IMR-90 (cell line): ENCODE measurements around the gene SLC22A31. TPM values are rescaled to one million over a fixed set of nuclear protein-coding genes. Genes with fewer than 3 reads are reported as not detected.
"Not testable (repeated sequence)": the region's sequence is repeated elsewhere in the genome, so short reads cannot be mapped to it uniquely, and the experiment has no call there.

Experiments
- ATAC-seq: fragments of 200-7000 bp; cut with Tn5 transposase; 2 replicates; pipeline ENCODE4 v1.9.1; 2020; ENCODE audit warnings: low read depth, mild to moderate bottlenecking, moderate library complexity
- BruUV-seq: library from RNA; stranded (reverse); fragments of 400-500 nt; replicated peaks from 2 replicates; lab custom pipeline; 2021; lab: Mats Ljungman, UMichigan
- CTCF ChIA-PET: fragments of 300-600 bp; formaldehyde crosslinking; extraction: SDS; loops from one replicate; lab custom pipeline; 2021; ENCODE audit warnings: antibody characterized with exemption; lab: Yijun Ruan, JAX
- POLR2A ChIA-PET: fragments of 300-600 bp; sonication (Branson Sonifier 250); formaldehyde crosslinking; loops from one replicate; lab custom pipeline; 2022; ENCODE audit warnings: antibody characterized with exemption; ENCODE audit not compliant: unreplicated experiment; lab: Charles Lee
- DNase-seq: peaks from one replicate; pipeline ENCODE4 v3.0.0; 2013
- H2AFZ ChIP-seq: replicated peaks from 2 replicates; pipeline ENCODE3; 2013; ENCODE audit warnings: low read length, mild to moderate bottlenecking; ENCODE audit not compliant: poor library complexity
- H2AK5ac ChIP-seq: 2 replicates; pipeline ENCODE4 v1.6.1; 2013; ENCODE audit warnings: low read depth, low read length, inconsistent platforms
- H2AK9ac ChIP-seq: replicated peaks from 2 replicates; pipeline ENCODE3; 2013; ENCODE audit warnings: mild to moderate bottlenecking, low read depth, low read length, moderate library complexity; ENCODE audit not compliant: poor library complexity
- H2BK120ac ChIP-seq: 2 replicates; pipeline ENCODE4 v1.6.1; 2013; ENCODE audit warnings: low read depth, low read length, inconsistent platforms
- H2BK15ac ChIP-seq: 3 replicates; pipeline ENCODE4 v1.6.1; 2013; ENCODE audit warnings: low read depth, low read length, inconsistent platforms
- H2BK20ac ChIP-seq: 2 replicates; pipeline ENCODE4 v1.6.1; 2013; ENCODE audit warnings: low read depth, mild to moderate bottlenecking, inconsistent platforms, low read length, moderate library complexity
- H2BK5ac ChIP-seq: 2 replicates; pipeline ENCODE4 v1.6.1; 2013; ENCODE audit warnings: mild to moderate bottlenecking, low read depth, low read length, inconsistent platforms; ENCODE audit not compliant: poor library complexity, severe bottlenecking
- H3K14ac ChIP-seq: replicated peaks from 2 replicates; pipeline ENCODE4 v1.6.1; 2013; ENCODE audit warnings: low read depth, low read length, inconsistent platforms
- H3K18ac ChIP-seq: 2 replicates; pipeline ENCODE4 v1.6.1; 2013; ENCODE audit warnings: low read depth, low read length, control low read depth
- H3K23ac ChIP-seq: 2 replicates; pipeline ENCODE4 v1.6.1; 2013; ENCODE audit warnings: low read depth, low read length, inconsistent platforms
- H3K27ac ChIP-seq: 2 replicates; pipeline ENCODE4 v1.5.1; 2013; ENCODE audit warnings: mild to moderate bottlenecking, control low read depth, low read length; ENCODE audit not compliant: insufficient read depth
- H3K27me3 ChIP-seq: 2 replicates; pipeline ENCODE4 v1.6.1; 2013; ENCODE audit warnings: low read length; ENCODE audit not compliant: control insufficient read depth, insufficient read depth
- H3K36me3 ChIP-seq: 2 replicates; pipeline ENCODE4 v1.6.1; 2013; ENCODE audit warnings: low read length, mixed read lengths; ENCODE audit not compliant: control insufficient read depth, insufficient read depth
- H3K4ac ChIP-seq: 2 replicates; pipeline ENCODE4 v1.6.1; 2013; ENCODE audit warnings: low read depth, low read length, inconsistent platforms
- H3K4me1 ChIP-seq: 2 replicates; pipeline ENCODE4 v1.6.1; 2013; ENCODE audit warnings: low read length, mixed read lengths; ENCODE audit not compliant: control insufficient read depth, insufficient read depth
- H3K4me2 ChIP-seq: 2 replicates; pipeline ENCODE4 v1.6.1; 2013; ENCODE audit warnings: low read depth, mild to moderate bottlenecking, control low read depth, low read length, moderate library complexity
- H3K4me3 ChIP-seq: 2 replicates; pipeline ENCODE4 v1.5.1; 2013; ENCODE audit warnings: low read depth, mild to moderate bottlenecking, control low read depth, low read length, moderate library complexity; ENCODE audit not compliant: insufficient read depth
- H3K56ac ChIP-seq: 2 replicates; pipeline ENCODE4 v1.6.1; 2013; ENCODE audit warnings: low read length, inconsistent platforms; ENCODE audit not compliant: insufficient read depth; ENCODE audit errors: extremely low read depth
- H3K79me1 ChIP-seq, 2 experiments: 2 replicates each; pipeline ENCODE4 v1.6.1; 2013; ENCODE audit warnings: low read length in 2 of 2, inconsistent platforms in 1 of 2, low read depth in 1 of 2
- H3K9ac ChIP-seq: 2 replicates; pipeline ENCODE4 v1.6.1; 2013; ENCODE audit warnings: low read depth, low read length, control low read depth
- H3K9me1 ChIP-seq: 2 replicates; pipeline ENCODE4 v1.6.1; 2013; ENCODE audit warnings: low read length, inconsistent platforms; ENCODE audit not compliant: insufficient read depth
- H3K9me3 ChIP-seq: 2 replicates; pipeline ENCODE4 v1.6.1; 2013; ENCODE audit warnings: low read length; ENCODE audit not compliant: control insufficient read depth, insufficient read depth
- H4K20me1 ChIP-seq: 2 replicates; pipeline ENCODE4 v1.6.1; 2013; ENCODE audit warnings: low read length, inconsistent platforms; ENCODE audit not compliant: insufficient read depth
- H4K5ac ChIP-seq: 2 replicates; pipeline ENCODE4 v1.6.1; 2013; ENCODE audit warnings: mild to moderate bottlenecking, low read depth, low read length, control low read depth
- H4K8ac ChIP-seq, 2 experiments: 2 replicates each; pipeline ENCODE4 v1.6.1; 2013; ENCODE audit warnings: low read depth in 2 of 2, low read length in 2 of 2, control low read depth in 1 of 2, inconsistent platforms in 1 of 2
- H4K91ac ChIP-seq: 2 replicates; pipeline ENCODE4 v1.6.1; 2013; ENCODE audit warnings: low read depth, low read length, inconsistent platforms; ENCODE audit not compliant: insufficient read depth
- WGBS, 2 experiments: methylation state at CpG; one replicate each; pipeline versions ENCODE4 v1.1.5 to v1.1.7; 2013; ENCODE audit warnings: missing lambda C conversion rate in 2 of 2; ENCODE audit not compliant: insufficient read length in 1 of 2; ENCODE audit errors: extremely low coverage in 2 of 2; 5-methylcytosine and 5-hydroxymethylcytosine counted together
- dilution Hi-C: fragments of 300-500 bp; cut with HindIII; formaldehyde crosslinking; loops from one replicate; pipeline ENCODE4 v1.14.3; 2018; ENCODE audit warnings: low sequenced_read_pairs; ENCODE audit not compliant: unreplicated experiment
- in situ Hi-C: fragments of 300-500 bp; cut with MboI; formaldehyde crosslinking; loops from 3 replicates; pipeline ENCODE4 v1.14.3; 2019; ENCODE audit warnings: low sequenced_read_pairs, inconsistent platforms, mixed read lengths
- intact Hi-C: fragments of 100-400 bp; cut with micrococcal nuclease; formaldehyde crosslinking; loops from 2 replicates; pipeline ENCODE4 v1.10.0; 2022
- polyA plus RNA-seq, 3 experiments: library from polyadenylated mRNA; depleted of rRNA; stranded (reverse); fragments of >200 nt; gene quantifications; 2 replicates each; pipeline ENCODE4 v1.2.3, GENCODE V29; 2012; ENCODE audit warnings: low replicate concordance in 1 of 3
- total RNA-seq: library from RNA; depleted of rRNA; stranded (reverse); fragments of >200 nt; gene quantifications from 2 replicates; pipeline ENCODE4 v1.2.3, GENCODE V29; 2012

Gene SLC22A31
- total and polyA plus RNA-seq, 2 of the 4 experiments (the other 2 are of a cell fraction), result 0.18 to 5.5 TPM

DNA sequence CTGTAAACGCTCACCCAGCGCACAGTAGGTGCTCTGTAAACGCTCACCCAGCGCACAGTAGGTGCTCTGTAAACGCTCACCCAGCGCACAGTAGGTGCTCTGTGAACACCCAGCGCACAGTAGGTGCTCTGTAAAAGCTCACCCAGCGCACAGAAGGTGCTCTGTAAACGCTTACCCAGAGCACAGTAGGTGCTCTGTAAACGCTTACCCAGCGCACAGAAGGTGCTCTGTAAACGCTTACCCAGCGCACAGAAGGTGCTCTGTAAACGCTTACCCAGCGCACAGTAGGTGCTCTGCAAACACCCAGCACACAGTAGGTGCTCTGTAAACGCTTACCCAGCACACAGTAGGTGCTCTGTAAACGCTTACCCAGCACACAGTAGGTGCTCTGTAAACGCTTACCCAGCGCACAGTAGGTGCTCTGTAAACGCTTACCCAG lies 13.7 kb downstream of the SLC22A31 start:
- H3K9me3 ChIP-seq, H2BK120ac ChIP-seq, H4K5ac ChIP-seq, POLR2A ChIA-PET, in situ Hi-C loops, H3K4me3 ChIP-seq, H3K9ac ChIP-seq, H2AK5ac ChIP-seq, H2BK5ac ChIP-seq, CTCF ChIA-PET, H3K9me1 ChIP-seq, intact Hi-C loops, H4K20me1 ChIP-seq, ATAC-seq, H2BK20ac ChIP-seq, H3K23ac ChIP-seq, H4K8ac ChIP-seq, H3K27ac ChIP-seq, H3K56ac ChIP-seq, H3K36me3 ChIP-seq, H2AFZ ChIP-seq, H3K79me1 ChIP-seq, H3K4ac ChIP-seq, H4K91ac ChIP-seq, BruUV-seq, H2AK9ac ChIP-seq, H3K4me1 ChIP-seq, DNase-seq, H3K18ac ChIP-seq, H3K4me2 ChIP-seq, dilution Hi-C loops, H2BK15ac ChIP-seq, H3K14ac ChIP-seq: not testable (repeated sequence)
- WGBS, 2 experiments, result 92% methylated on average over 11 of the region's 20 CpGs; no CpG with 5 or more reads in 1 of the 2 experiments
- H3K27me3 ChIP-seq, result peaks cover 14% of the 10 kb centered on the region; the same call in 1 of the 2 replicates

DNA sequence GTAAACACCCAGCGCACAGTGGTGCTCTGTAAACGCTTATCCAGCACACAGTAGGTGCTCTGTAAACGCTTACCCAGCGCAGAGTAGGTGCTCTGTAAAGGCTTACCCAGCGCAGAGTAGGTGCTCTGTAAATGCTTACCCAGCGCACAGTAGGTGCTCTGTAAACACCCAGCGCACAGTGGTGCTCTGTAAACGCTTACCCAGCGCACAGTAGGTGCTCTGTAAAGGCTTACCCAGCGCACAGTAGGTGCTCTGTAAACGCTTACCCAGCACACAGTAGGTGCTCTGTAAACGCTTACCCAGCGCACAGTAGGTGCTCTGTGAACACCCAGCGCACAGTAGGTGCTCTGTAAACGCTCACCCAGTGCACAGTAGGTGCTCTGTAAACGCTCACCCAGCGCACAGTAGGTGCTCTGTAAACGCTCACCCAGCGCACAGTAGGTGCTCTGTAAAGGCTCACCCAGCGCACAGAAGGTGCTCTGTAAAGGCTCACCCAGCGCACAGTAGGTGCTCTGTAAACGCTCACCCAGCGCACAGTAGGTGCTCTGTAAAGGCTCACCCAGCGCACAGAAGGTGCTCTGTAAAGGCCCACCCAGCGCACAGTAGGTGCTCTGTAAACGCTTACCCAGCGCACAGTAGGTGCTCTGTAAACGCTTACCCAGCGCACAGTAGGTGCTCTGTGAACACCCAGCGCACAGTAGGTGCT lies 14.3 kb downstream of the SLC22A31 start:
- intact Hi-C loops, H4K91ac ChIP-seq, H2AFZ ChIP-seq, H3K36me3 ChIP-seq, H3K79me1 ChIP-seq, H3K4me1 ChIP-seq, POLR2A ChIA-PET, H3K9ac ChIP-seq, H3K4me2 ChIP-seq, H2BK15ac ChIP-seq, H3K18ac ChIP-seq, H3K23ac ChIP-seq, H4K20me1 ChIP-seq, dilution Hi-C loops, H4K8ac ChIP-seq, H3K56ac ChIP-seq, H2BK120ac ChIP-seq, CTCF ChIA-PET, H4K5ac ChIP-seq, H3K9me1 ChIP-seq, H2AK9ac ChIP-seq, H2BK20ac ChIP-seq, DNase-seq, H3K4me3 ChIP-seq, in situ Hi-C loops, H3K9me3 ChIP-seq, H3K27ac ChIP-seq, BruUV-seq, ATAC-seq, H2BK5ac ChIP-seq, H3K14ac ChIP-seq, H2AK5ac ChIP-seq, H3K4ac ChIP-seq: not testable (repeated sequence)
- 96% methylated on average over 6 of the region's 30 CpGs; no CpG with 5 or more reads in 1 of the 2 experiments for WGBS, 2 experiments
- H3K27me3 ChIP-seq, result peaks cover 14% of the 10 kb centered on the region; the same call in 1 of the 2 replicates
